Heart left ventricle (tissue), 13 donors: Measurements from ENCODE around the gene IL10RB.

Source experiments
- POLR2A ChIP-seq, 2 donors: fragments of 450-650 bp; IDR thresholded peaks; one replicate each; pipeline ENCODE4 v1.6.1; 2017; ENCODE audit warnings: antibody characterized with exemption in 2 of 2, mild to moderate bottlenecking in 2 of 2, moderate library complexity in 2 of 2
- TF ChIP-seq, protein P1 (sequence below), 12 donors: fragments of 200-600 bp; sonication (generic) in 4 of 12; IDR thresholded peaks; one replicate each; pipeline versions ENCODE4 v1.5.0 to v1.8.0; 2018 to 2022; ENCODE audit warnings: antibody characterized with exemption in 12 of 12, mild to moderate bottlenecking in 5 of 12
- donor health status: ischemic (EF 13 %, LVEDD 7.1; RV severe dilation, severe dysfunction).
- donor health status: DM: no; HTN: yes; CAD: no.
- donor health status: DM: no; HTN: no; CAD: no.
- donor health status: ischemic (EF 25% LVEDD 6.9; RV normal size, moderate dysfunction).
- donor health status: ischemic (EF 25% LVEDD 5.7; RV mildly dilated, moderate dysfunction).
- donor health status: ischemic (EF 35%, LVEDD 5.7; RV mildly dilated, moderate dysfunction).
- donor health status: nonischemic (EF 11% LVEDD 7.7; RV severe dilation, severe dysfunction).
- donor health status: DM: yes; HTN: yes; CAD: no.
- donor health status: PGD.
- donor health status: ischemic (EF 29% LVEDD 5.4; RV normal size, mild dysfunction).
- donor health status: nonischemic (EF 23%, LVEDD 6.1; RV moderate dilation, normal function).

GRCh38 chr21:33228455-33228854 is 37.7 kb upstream of the IL10RB start:
- TF ChIP-seq, protein P1, sequence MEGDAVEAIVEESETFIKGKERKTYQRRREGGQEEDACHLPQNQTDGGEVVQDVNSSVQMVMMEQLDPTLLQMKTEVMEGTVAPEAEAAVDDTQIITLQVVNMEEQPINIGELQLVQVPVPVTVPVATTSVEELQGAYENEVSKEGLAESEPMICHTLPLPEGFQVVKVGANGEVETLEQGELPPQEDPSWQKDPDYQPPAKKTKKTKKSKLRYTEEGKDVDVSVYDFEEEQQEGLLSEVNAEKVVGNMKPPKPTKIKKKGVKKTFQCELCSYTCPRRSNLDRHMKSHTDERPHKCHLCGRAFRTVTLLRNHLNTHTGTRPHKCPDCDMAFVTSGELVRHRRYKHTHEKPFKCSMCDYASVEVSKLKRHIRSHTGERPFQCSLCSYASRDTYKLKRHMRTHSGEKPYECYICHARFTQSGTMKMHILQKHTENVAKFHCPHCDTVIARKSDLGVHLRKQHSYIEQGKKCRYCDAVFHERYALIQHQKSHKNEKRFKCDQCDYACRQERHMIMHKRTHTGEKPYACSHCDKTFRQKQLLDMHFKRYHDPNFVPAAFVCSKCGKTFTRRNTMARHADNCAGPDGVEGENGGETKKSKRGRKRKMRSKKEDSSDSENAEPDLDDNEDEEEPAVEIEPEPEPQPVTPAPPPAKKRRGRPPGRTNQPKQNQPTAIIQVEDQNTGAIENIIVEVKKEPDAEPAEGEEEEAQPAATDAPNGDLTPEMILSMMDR (IDR thresholded peaks at IDR 0.05) = no peak
- no peak for TF ChIP-seq POLR2A (IDR thresholded peaks at IDR 0.05)
